IMR-90 (cell line): ENCODE data around the gene USP32. TPM values are rescaled to one million over a fixed set of nuclear protein-coding genes. Genes with fewer than 3 reads are reported as not detected.

Experiments
- ATAC-seq: fragments of 200-7000 bp; cut with Tn5 transposase; 2 replicates; pipeline ENCODE4 v1.9.1; 2020; ENCODE audit warnings: low read depth, mild to moderate bottlenecking, moderate library complexity
- BruUV-seq: library from RNA; stranded (reverse); fragments of 400-500 nt; replicated peaks from 2 replicates; lab custom pipeline; 2021; lab: Mats Ljungman, UMichigan
- CTCF ChIA-PET: fragments of 300-600 bp; formaldehyde crosslinking; extraction: SDS; loops from one replicate; lab custom pipeline; 2021; ENCODE audit warnings: antibody characterized with exemption; lab: Yijun Ruan, JAX
- POLR2A ChIA-PET: fragments of 300-600 bp; sonication (Branson Sonifier 250); formaldehyde crosslinking; loops from one replicate; lab custom pipeline; 2022; ENCODE audit warnings: antibody characterized with exemption; ENCODE audit not compliant: unreplicated experiment; lab: Charles Lee
- DNase-seq: peaks from one replicate; pipeline ENCODE4 v3.0.0; 2013
- H2AFZ ChIP-seq: replicated peaks from 2 replicates; pipeline ENCODE3; 2013; ENCODE audit warnings: low read length, mild to moderate bottlenecking; ENCODE audit not compliant: poor library complexity
- H2AK5ac ChIP-seq: 2 replicates; pipeline ENCODE4 v1.6.1; 2013; ENCODE audit warnings: low read depth, low read length, inconsistent platforms
- H2AK9ac ChIP-seq: replicated peaks from 2 replicates; pipeline ENCODE3; 2013; ENCODE audit warnings: mild to moderate bottlenecking, low read depth, low read length, moderate library complexity; ENCODE audit not compliant: poor library complexity
- H2BK120ac ChIP-seq: 2 replicates; pipeline ENCODE4 v1.6.1; 2013; ENCODE audit warnings: low read depth, low read length, inconsistent platforms
- H2BK15ac ChIP-seq: 3 replicates; pipeline ENCODE4 v1.6.1; 2013; ENCODE audit warnings: low read depth, low read length, inconsistent platforms
- H2BK20ac ChIP-seq: 2 replicates; pipeline ENCODE4 v1.6.1; 2013; ENCODE audit warnings: low read depth, mild to moderate bottlenecking, inconsistent platforms, low read length, moderate library complexity
- H2BK5ac ChIP-seq: 2 replicates; pipeline ENCODE4 v1.6.1; 2013; ENCODE audit warnings: mild to moderate bottlenecking, low read depth, low read length, inconsistent platforms; ENCODE audit not compliant: poor library complexity, severe bottlenecking
- H3K14ac ChIP-seq: replicated peaks from 2 replicates; pipeline ENCODE4 v1.6.1; 2013; ENCODE audit warnings: low read depth, low read length, inconsistent platforms
- H3K18ac ChIP-seq: 2 replicates; pipeline ENCODE4 v1.6.1; 2013; ENCODE audit warnings: low read depth, low read length, control low read depth
- H3K23ac ChIP-seq: 2 replicates; pipeline ENCODE4 v1.6.1; 2013; ENCODE audit warnings: low read depth, low read length, inconsistent platforms
- H3K27ac ChIP-seq: 2 replicates; pipeline ENCODE4 v1.5.1; 2013; ENCODE audit warnings: mild to moderate bottlenecking, control low read depth, low read length; ENCODE audit not compliant: insufficient read depth
- H3K27me3 ChIP-seq: 2 replicates; pipeline ENCODE4 v1.6.1; 2013; ENCODE audit warnings: low read length; ENCODE audit not compliant: control insufficient read depth, insufficient read depth
- H3K36me3 ChIP-seq: 2 replicates; pipeline ENCODE4 v1.6.1; 2013; ENCODE audit warnings: low read length, mixed read lengths; ENCODE audit not compliant: control insufficient read depth, insufficient read depth
- H3K4ac ChIP-seq: 2 replicates; pipeline ENCODE4 v1.6.1; 2013; ENCODE audit warnings: low read depth, low read length, inconsistent platforms
- H3K4me1 ChIP-seq: 2 replicates; pipeline ENCODE4 v1.6.1; 2013; ENCODE audit warnings: low read length, mixed read lengths; ENCODE audit not compliant: control insufficient read depth, insufficient read depth
- H3K4me2 ChIP-seq: 2 replicates; pipeline ENCODE4 v1.6.1; 2013; ENCODE audit warnings: low read depth, mild to moderate bottlenecking, control low read depth, low read length, moderate library complexity
- H3K4me3 ChIP-seq: 2 replicates; pipeline ENCODE4 v1.5.1; 2013; ENCODE audit warnings: low read depth, mild to moderate bottlenecking, control low read depth, low read length, moderate library complexity; ENCODE audit not compliant: insufficient read depth
- H3K56ac ChIP-seq: 2 replicates; pipeline ENCODE4 v1.6.1; 2013; ENCODE audit warnings: low read length, inconsistent platforms; ENCODE audit not compliant: insufficient read depth; ENCODE audit errors: extremely low read depth
- H3K79me1 ChIP-seq, 2 experiments: 2 replicates each; pipeline ENCODE4 v1.6.1; 2013; ENCODE audit warnings: low read length in 2 of 2, inconsistent platforms in 1 of 2, low read depth in 1 of 2
- H3K9ac ChIP-seq: 2 replicates; pipeline ENCODE4 v1.6.1; 2013; ENCODE audit warnings: low read depth, low read length, control low read depth
- H3K9me1 ChIP-seq: 2 replicates; pipeline ENCODE4 v1.6.1; 2013; ENCODE audit warnings: low read length, inconsistent platforms; ENCODE audit not compliant: insufficient read depth
- H3K9me3 ChIP-seq: 2 replicates; pipeline ENCODE4 v1.6.1; 2013; ENCODE audit warnings: low read length; ENCODE audit not compliant: control insufficient read depth, insufficient read depth
- H4K20me1 ChIP-seq: 2 replicates; pipeline ENCODE4 v1.6.1; 2013; ENCODE audit warnings: low read length, inconsistent platforms; ENCODE audit not compliant: insufficient read depth
- H4K5ac ChIP-seq: 2 replicates; pipeline ENCODE4 v1.6.1; 2013; ENCODE audit warnings: mild to moderate bottlenecking, low read depth, low read length, control low read depth
- H4K8ac ChIP-seq, 2 experiments: 2 replicates each; pipeline ENCODE4 v1.6.1; 2013; ENCODE audit warnings: low read depth in 2 of 2, low read length in 2 of 2, control low read depth in 1 of 2, inconsistent platforms in 1 of 2
- H4K91ac ChIP-seq: 2 replicates; pipeline ENCODE4 v1.6.1; 2013; ENCODE audit warnings: low read depth, low read length, inconsistent platforms; ENCODE audit not compliant: insufficient read depth
- BHLHE40 ChIP-seq: fragments of 150-350 bp; IDR thresholded peaks from 2 replicates; pipeline ENCODE4 v1.6.1; 2016; ENCODE audit warnings: mild to moderate bottlenecking, low read depth, low read length
- MAFK ChIP-seq: IDR thresholded peaks from 2 replicates; pipeline ENCODE4 v1.6.1; 2012; ENCODE audit warnings: low read depth, low read length, improper control_type of control experiment
- MAZ ChIP-seq: IDR thresholded peaks from 2 replicates; pipeline ENCODE4 v1.6.1; 2012; ENCODE audit warnings: low read depth, mild to moderate bottlenecking, low read length, improper control_type of control experiment, moderate library complexity, borderline replicate concordance
- MXI1 ChIP-seq: IDR thresholded peaks from 2 replicates; pipeline ENCODE4 v1.6.1; 2012; ENCODE audit warnings: low read depth, mild to moderate bottlenecking, low read length, moderate library complexity, borderline replicate concordance
- POLR2A ChIP-seq: IDR thresholded peaks from 2 replicates; pipeline ENCODE4 v1.6.1; 2012; ENCODE audit warnings: mild to moderate bottlenecking, low read depth, low read length
- RAD21 ChIP-seq: IDR thresholded peaks from 2 replicates; pipeline ENCODE4 v1.6.1; 2012; ENCODE audit warnings: low read length, improper control_type of control experiment
- RFX5 ChIP-seq: IDR thresholded peaks from 2 replicates; pipeline ENCODE4 v1.8.0; 2012; ENCODE audit warnings: low read depth, mild to moderate bottlenecking, low read length, moderate library complexity
- USF2 ChIP-seq: fragments of 150-350 bp; IDR thresholded peaks from 2 replicates; pipeline ENCODE4 v1.6.1; 2017; ENCODE audit warnings: mild to moderate bottlenecking, antibody characterized with exemption, low read length, low read depth
- WGBS, 2 experiments: methylation state at CpG; one replicate each; pipeline versions ENCODE4 v1.1.5 to v1.1.7; 2013; ENCODE audit warnings: missing lambda C conversion rate in 2 of 2; ENCODE audit not compliant: insufficient read length in 1 of 2; ENCODE audit errors: extremely low coverage in 2 of 2; 5-methylcytosine and 5-hydroxymethylcytosine counted together
- dilution Hi-C: fragments of 300-500 bp; cut with HindIII; formaldehyde crosslinking; loops from one replicate; pipeline ENCODE4 v1.14.3; 2018; ENCODE audit warnings: low sequenced_read_pairs; ENCODE audit not compliant: unreplicated experiment
- in situ Hi-C: fragments of 300-500 bp; cut with MboI; formaldehyde crosslinking; loops from 3 replicates; pipeline ENCODE4 v1.14.3; 2019; ENCODE audit warnings: low sequenced_read_pairs, inconsistent platforms, mixed read lengths
- intact Hi-C: fragments of 100-400 bp; cut with micrococcal nuclease; formaldehyde crosslinking; loops from 2 replicates; pipeline ENCODE4 v1.10.0; 2022
- polyA plus RNA-seq, 3 experiments: library from polyadenylated mRNA; depleted of rRNA; stranded (reverse); fragments of >200 nt; gene quantifications; 2 replicates each; pipeline ENCODE4 v1.2.3, GENCODE V29; 2012; ENCODE audit warnings: low replicate concordance in 1 of 3
- total RNA-seq: library from RNA; depleted of rRNA; stranded (reverse); fragments of >200 nt; gene quantifications from 2 replicates; pipeline ENCODE4 v1.2.3, GENCODE V29; 2012

USP32 gene
- total and polyA plus RNA-seq, 2 of the 4 experiments (the other 2 are of a cell fraction): 16.8 to 46.8 TPM

GRCh38 chr17:60330731-60331130 lies 61.2 kb downstream of the USP32 start:
- TF ChIP-seq POLR2A: no peak
- no peak for TF ChIP-seq RAD21
- TF ChIP-seq BHLHE40: no peak
- no peak for TF ChIP-seq USF2
- TF ChIP-seq MXI1: no peak
- no peak for TF ChIP-seq MAFK
- no peak for TF ChIP-seq MAZ
- no peak for TF ChIP-seq RFX5
- BruUV-seq: no TSS peak
- peaks cover 13% of the 10 kb centered on the region for H3K9me1 ChIP-seq
- H2AFZ ChIP-seq: no peak overlapping the region
- H4K5ac ChIP-seq: no peak overlapping the region
- no peak overlapping the region for H3K27ac ChIP-seq
- H3K14ac ChIP-seq: no peak overlapping the region
- peaks cover 9% of the 10 kb centered on the region; the same call in 1 of the 2 replicates for H3K36me3 ChIP-seq
- no peak overlapping the region for H3K23ac ChIP-seq
- no peaks in the 10 kb centered on the region for H3K9me3 ChIP-seq
- H3K4me2 ChIP-seq: no peak overlapping the region
- H2BK20ac ChIP-seq: no peak overlapping the region
- peaks cover 11% of the 10 kb centered on the region for H3K4me1 ChIP-seq
- peaks cover 35% of the 10 kb centered on the region; the same call in 1 of the 2 replicates for H4K20me1 ChIP-seq
- in situ Hi-C loops (no loop called here), dilution Hi-C loops (no loop called here), intact Hi-C loops (no loop called here)
- H3K4me3 ChIP-seq: no peak overlapping the region
- no peak for ATAC-seq
- no peak overlapping the region for H3K18ac ChIP-seq
- no peak overlapping the region for H3K9ac ChIP-seq
- no peak overlapping the region for H3K4ac ChIP-seq
- H3K79me1 ChIP-seq: peaks cover 22 to 71% of the 10 kb centered on the region in 2 experiments
- no peak overlapping the region for H2BK15ac ChIP-seq
- H2AK9ac ChIP-seq: no peak overlapping the region
- no peak overlapping the region for H4K91ac ChIP-seq
- no peak overlapping the region for H2AK5ac ChIP-seq
- no peaks in the 10 kb centered on the region for H3K27me3 ChIP-seq
- no peak overlapping the region for H3K56ac ChIP-seq
- H2BK5ac ChIP-seq: no peak overlapping the region
- ChIA-PET CTCF (interaction anchor here (1.5 kb wide), 1 partner anchor 100 kb away, joined by 3 read pairs; no protein-coding TSS in a partner anchor), POLR2A (no interaction called here)
- no peak overlapping the region for H2BK120ac ChIP-seq
- DNase-seq: peak; percentile 29
- no peak overlapping the region for H4K8ac ChIP-seq
- WGBS, 2 experiments: no CpG with 5 or more reads among the region's 1 CpG
